AG10803 (cell line): ENCODE results near the gene MTHFSD.

ENCODE experiments used
- DNase-seq: peaks from one replicate; pipeline ENCODE4 v3.0.0; 2010; ENCODE audit warnings: low read depth
- H3K4me3 ChIP-seq: 2 replicates; pipeline ENCODE4 v1.5.1; 2011; ENCODE audit warnings: mild to moderate bottlenecking, low read length, control low read depth
- TF ChIP-seq, protein P1 (sequence below): conservative IDR thresholded peaks from 2 replicates; pipeline ENCODE4 v1.5.1; 2011; ENCODE audit warnings: mild to moderate bottlenecking, low read length, control low read depth, inconsistent platforms

The MTHFSD gene

GRCh38 chr16:86559802-86560305, 4.8 kb upstream of the MTHFSD start:
- no peak for DNase-seq
- TF ChIP-seq, protein P1, sequence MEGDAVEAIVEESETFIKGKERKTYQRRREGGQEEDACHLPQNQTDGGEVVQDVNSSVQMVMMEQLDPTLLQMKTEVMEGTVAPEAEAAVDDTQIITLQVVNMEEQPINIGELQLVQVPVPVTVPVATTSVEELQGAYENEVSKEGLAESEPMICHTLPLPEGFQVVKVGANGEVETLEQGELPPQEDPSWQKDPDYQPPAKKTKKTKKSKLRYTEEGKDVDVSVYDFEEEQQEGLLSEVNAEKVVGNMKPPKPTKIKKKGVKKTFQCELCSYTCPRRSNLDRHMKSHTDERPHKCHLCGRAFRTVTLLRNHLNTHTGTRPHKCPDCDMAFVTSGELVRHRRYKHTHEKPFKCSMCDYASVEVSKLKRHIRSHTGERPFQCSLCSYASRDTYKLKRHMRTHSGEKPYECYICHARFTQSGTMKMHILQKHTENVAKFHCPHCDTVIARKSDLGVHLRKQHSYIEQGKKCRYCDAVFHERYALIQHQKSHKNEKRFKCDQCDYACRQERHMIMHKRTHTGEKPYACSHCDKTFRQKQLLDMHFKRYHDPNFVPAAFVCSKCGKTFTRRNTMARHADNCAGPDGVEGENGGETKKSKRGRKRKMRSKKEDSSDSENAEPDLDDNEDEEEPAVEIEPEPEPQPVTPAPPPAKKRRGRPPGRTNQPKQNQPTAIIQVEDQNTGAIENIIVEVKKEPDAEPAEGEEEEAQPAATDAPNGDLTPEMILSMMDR = no peak
- no peak overlapping the region for H3K4me3 ChIP-seq

DNA sequence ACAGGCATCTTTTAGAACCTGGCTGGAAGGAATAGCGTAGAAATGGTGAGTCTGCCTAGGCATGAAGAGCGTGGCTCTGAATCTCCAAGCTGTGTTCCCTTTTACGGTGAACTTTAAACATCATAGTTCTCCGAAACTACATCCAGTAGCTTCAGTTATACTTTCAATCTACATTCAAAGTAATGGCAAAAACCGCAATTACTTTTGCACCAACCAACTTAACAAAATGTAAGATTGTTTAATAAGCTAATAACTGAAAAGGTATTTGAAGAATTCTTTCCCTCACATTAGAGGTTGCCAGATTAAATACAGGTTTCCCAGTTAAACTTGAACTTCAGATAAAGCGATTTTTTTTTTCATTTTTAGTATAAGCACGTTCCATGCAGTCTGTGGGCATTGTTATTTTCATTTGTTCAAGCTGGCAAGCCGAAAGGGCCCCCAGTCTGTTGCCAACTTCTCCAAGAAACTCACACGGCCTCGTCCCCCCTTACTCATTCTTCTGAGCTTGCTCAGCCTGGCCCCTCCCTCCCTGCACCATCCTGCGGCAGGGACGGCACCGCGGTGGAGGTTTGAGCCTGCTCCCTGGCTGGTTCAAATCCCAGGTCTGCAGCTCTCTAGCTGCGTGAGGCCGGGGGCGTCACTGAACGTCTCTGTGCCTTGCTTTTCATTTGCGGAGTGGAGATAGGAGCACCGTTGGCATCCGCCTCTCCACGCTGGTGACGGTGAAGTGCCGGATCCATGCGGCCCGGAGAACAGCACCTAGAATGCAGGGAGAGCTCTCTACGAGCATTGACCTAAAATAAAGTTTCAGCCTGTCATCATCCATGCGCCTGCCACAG, 3.5 kb upstream of the MTHFSD start:
- TF ChIP-seq, protein P1 = no peak

GRCh38 chr16:86557587-86557986, 2.6 kb upstream of the MTHFSD start:
- no peak for DNase-seq
- TF ChIP-seq, protein P1 = no peak
- H3K4me3 ChIP-seq = no peak overlapping the region

More for the DNA sequence above, 3.5 kb upstream of the MTHFSD start:
- no peak for DNase-seq
- H3K4me3 ChIP-seq = no peak overlapping the region

DNA sequence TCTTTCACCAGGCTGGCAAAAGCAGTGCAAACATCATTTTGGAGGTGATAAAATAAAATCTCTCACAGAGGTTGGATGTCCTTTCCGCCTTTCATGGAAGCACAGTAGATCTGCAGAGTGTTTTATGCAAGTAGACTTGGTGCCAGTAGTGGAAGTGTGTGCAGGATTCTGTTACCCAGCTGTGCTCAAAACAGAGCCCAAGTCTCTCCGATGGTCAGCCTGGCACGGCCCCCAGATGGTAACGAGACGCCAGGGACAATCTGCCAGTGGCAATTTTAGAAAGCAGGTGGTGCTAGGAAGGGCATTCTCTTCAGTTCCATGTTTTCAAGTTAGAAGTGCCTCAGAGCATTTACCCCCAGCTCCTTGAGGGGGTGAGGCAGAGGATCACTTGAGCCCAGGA, 1.5 kb upstream of the MTHFSD start:
- TF ChIP-seq, protein P1 = no peak

DNA sequence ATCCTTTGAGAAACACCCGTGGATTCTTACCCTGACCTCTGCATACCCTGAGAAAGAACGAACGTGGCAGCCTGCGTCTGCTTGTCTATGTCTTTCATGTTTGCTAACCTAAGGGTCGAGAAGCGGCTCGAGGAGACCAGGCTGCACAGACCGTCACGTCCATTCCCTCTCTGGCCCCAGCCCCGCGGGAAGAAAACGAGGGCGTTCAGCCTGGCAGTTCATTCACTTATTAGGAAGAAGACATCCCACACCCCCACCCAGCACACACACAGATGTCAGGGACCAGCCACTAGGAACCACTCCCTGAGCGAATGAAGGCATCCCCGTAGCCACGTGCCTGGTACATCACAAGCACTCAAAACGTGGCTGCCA, 655 bp upstream of the MTHFSD start:
- TF ChIP-seq, protein P1 = no peak
- peak overlapping the region; percentile 97 for H3K4me3 ChIP-seq
- DNase-seq = no peak

More for the DNA sequence above, 1.5 kb upstream of the MTHFSD start:
- no peak overlapping the region for H3K4me3 ChIP-seq
- DNase-seq = no peak

DNA sequence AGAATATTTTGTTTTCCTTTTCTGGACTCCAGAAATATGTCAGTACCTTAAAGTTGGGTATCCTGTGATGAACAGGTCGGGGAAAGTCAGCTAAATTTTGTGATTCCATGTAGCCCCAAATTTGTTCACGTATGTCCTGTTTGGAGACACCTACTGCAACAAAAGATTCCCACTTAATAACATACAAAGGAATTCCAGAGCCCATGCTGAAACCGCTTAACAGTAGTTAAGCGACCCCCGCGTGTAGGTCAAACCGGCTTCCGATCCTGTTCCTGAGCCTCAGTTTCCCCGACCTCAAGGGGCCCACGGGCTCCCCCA, 477 bp downstream of the MTHFSD start:
- DNase-seq = no peak
- TF ChIP-seq, protein P1 = no peak
- H3K4me3 ChIP-seq = peak overlapping the region; percentile 97

DNA sequence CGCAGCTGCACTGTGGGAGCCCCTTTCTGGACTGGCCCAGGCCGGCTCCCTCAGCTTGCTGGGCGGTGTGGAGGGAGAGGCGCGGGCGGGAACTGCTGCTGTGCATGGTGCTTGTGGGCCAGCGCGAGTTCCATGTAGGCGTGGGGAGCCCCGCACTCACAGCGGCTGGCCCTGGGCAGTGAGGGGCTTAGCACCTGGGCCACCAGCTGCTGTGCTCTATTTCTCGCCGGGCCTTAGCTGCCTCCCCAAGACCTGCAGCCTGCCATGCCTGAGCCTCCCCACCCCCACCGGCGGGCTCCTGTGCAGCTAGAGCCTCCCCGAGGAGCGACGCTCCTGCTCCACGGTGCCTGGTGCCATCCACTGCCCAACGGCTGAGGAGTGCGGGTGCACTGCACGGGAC, 1.7 kb downstream of the MTHFSD start:
- TF ChIP-seq, protein P1 = no peak
- no peak for DNase-seq
- no peak overlapping the region for H3K4me3 ChIP-seq
